CD14-positive monocyte (primary cell): ENCODE measurements around the gene TOX4. TPM values are rescaled to one million over a fixed set of nuclear protein-coding genes. Genes with fewer than 3 reads are reported as not detected.

Source experiments
- DNase-seq, 3 donors: peaks; one replicate each; pipeline ENCODE4 v3.0.0-alpha.2; 2011 to 2022
- H2AFZ ChIP-seq: 2 replicates; pipeline ENCODE4 v1.6.0; 2012; ENCODE audit warnings: mild to moderate bottlenecking, low read depth, low read length, inconsistent platforms; ENCODE audit not compliant: insufficient read depth, poor library complexity, severe bottlenecking
- H3K27ac ChIP-seq, 2 donors: 1 replicate in 1 of 2; 2 replicates in 1 of 2; pipeline ENCODE4 v1.5.1; 2012 to 2013; ENCODE audit warnings: low read length in 2 of 2, control low read depth in 1 of 2, inconsistent platforms in 1 of 2, low read depth in 1 of 2, mild to moderate bottlenecking in 1 of 2
- H3K27me3 ChIP-seq, 2 donors: one replicate each; pipeline versions ENCODE4 v1.6.0 to v1.6.1; 2011 to 2013; ENCODE audit warnings: low read length in 2 of 2; ENCODE audit not compliant: control insufficient read depth in 2 of 2, insufficient read depth in 2 of 2
- H3K36me3 ChIP-seq, 2 donors: replicated peaks in 1 of 2; 1 replicate in 1 of 2; 2 replicates in 1 of 2; pipeline versions ENCODE4 v1.5.1 to v1.6.1; 2012 to 2013; ENCODE audit warnings: low read length in 2 of 2, control low read depth in 1 of 2, inconsistent platforms in 1 of 2, mild to moderate bottlenecking in 1 of 2; ENCODE audit not compliant: insufficient read depth in 2 of 2, control insufficient read depth in 1 of 2
- H3K4me1 ChIP-seq, 2 donors: 1 replicate in 1 of 2; 2 replicates in 1 of 2; pipeline versions ENCODE4 v1.5.1 to v1.6.1; 2012 to 2013; ENCODE audit warnings: low read length in 2 of 2, control low read depth in 1 of 2, inconsistent platforms in 1 of 2, mild to moderate bottlenecking in 1 of 2, moderate library complexity in 1 of 2; ENCODE audit not compliant: insufficient read depth in 2 of 2, control insufficient read depth in 1 of 2
- H3K4me2 ChIP-seq: replicated peaks from 2 replicates; pipeline ENCODE3; 2012; ENCODE audit warnings: low read length, moderate library complexity, mild to moderate bottlenecking; ENCODE audit not compliant: poor library complexity, severe bottlenecking; ENCODE audit errors: extremely low read depth
- H3K4me3 ChIP-seq, 3 experiments: fragments of 200-600 bp in 1 of 3; sonication (generic) in 1 of 3; replicated peaks in 1 of 3; 1 replicate in 2 of 3; 2 replicates in 1 of 3; pipeline ENCODE4 v1.5.1; 2011 to 2013; ENCODE audit warnings: low read length in 3 of 3, mild to moderate bottlenecking in 3 of 3, control low read depth in 2 of 3, low read depth in 2 of 3, inconsistent platforms in 1 of 3, moderate library complexity in 1 of 3
- H3K79me2 ChIP-seq: 2 replicates; pipeline ENCODE4 v1.6.0; 2012; ENCODE audit warnings: mild to moderate bottlenecking, control low read depth, inconsistent platforms, low read length, moderate library complexity; ENCODE audit not compliant: insufficient read depth
- H3K9ac ChIP-seq: 2 replicates; pipeline ENCODE4 v1.6.0; 2017; ENCODE audit warnings: low read length, mild to moderate bottlenecking; ENCODE audit not compliant: insufficient read depth, poor library complexity, severe bottlenecking
- H3K9me3 ChIP-seq, 2 donors: replicated peaks in 1 of 2; 1 replicate in 1 of 2; 2 replicates in 1 of 2; pipeline versions ENCODE4 v1.5.1 to v1.6.1; 2012 to 2013; ENCODE audit warnings: low read length in 2 of 2, control low read depth in 1 of 2; ENCODE audit not compliant: control insufficient read depth in 1 of 2, insufficient read depth in 1 of 2
- H4K20me1 ChIP-seq: 2 replicates; pipeline ENCODE4 v1.6.0; 2012; ENCODE audit warnings: mild to moderate bottlenecking, low read length, control low read depth, moderate library complexity; ENCODE audit not compliant: insufficient read depth
- H3K27ac Mint-ChIP-seq, 7 donors: one replicate each; pipeline ENCODE4 v1.8.0; 2020; ENCODE audit warnings: mild to moderate bottlenecking in 7 of 7, mixed read lengths in 7 of 7, moderate library complexity in 6 of 7, inconsistent platforms in 2 of 7
- H3K27me3 Mint-ChIP-seq, 3 donors: one replicate each; pipeline ENCODE4 v1.8.0; 2021 to 2022; ENCODE audit warnings: low read depth in 3 of 3, mild to moderate bottlenecking in 3 of 3, mixed read lengths in 3 of 3, moderate library complexity in 3 of 3, inconsistent platforms in 1 of 3
- H3K36me3 Mint-ChIP-seq, 2 donors: one replicate each; pipeline ENCODE4 v1.8.0; 2020; ENCODE audit warnings: mixed read lengths in 2 of 2, inconsistent platforms in 1 of 2, mild to moderate bottlenecking in 1 of 2
- H3K4me1 Mint-ChIP-seq: one replicate; pipeline ENCODE4 v1.8.0; 2020; ENCODE audit warnings: mild to moderate bottlenecking, mixed read lengths
- H3K4me3 Mint-ChIP-seq, 2 donors: one replicate each; pipeline ENCODE4 v1.8.0; 2020; ENCODE audit warnings: mild to moderate bottlenecking in 2 of 2, mixed read lengths in 2 of 2, moderate library complexity in 1 of 2
- H3K9me3 Mint-ChIP-seq, 7 donors: one replicate each; pipeline ENCODE4 v1.8.0; 2020 to 2022; ENCODE audit warnings: mixed read lengths in 7 of 7, mild to moderate bottlenecking in 6 of 7, moderate library complexity in 6 of 7, inconsistent platforms in 2 of 7
- CTCF ChIP-seq: fragments of 200-600 bp; IDR thresholded peaks from one replicate; pipeline ENCODE4 v1.8.0; 2022; ENCODE audit warnings: antibody characterized with exemption, mild to moderate bottlenecking
- WGBS: methylation state at CpG from one replicate; pipeline ENCODE4 v1.1.5; 2013; ENCODE audit warnings: missing lambda C conversion rate; ENCODE audit not compliant: insufficient coverage; 5-methylcytosine and 5-hydroxymethylcytosine counted together
- intact Hi-C, 2 donors: fragments of 100-400 bp; cut with micrococcal nuclease; formaldehyde crosslinking; loops; one replicate each; pipeline versions ENCODE4 v1.15.0 to v1.15.1; 2023
- polyA plus RNA-seq, 3 donors: library from polyadenylated mRNA; depleted of rRNA in 1 of 3; unstranded in 2 of 3; stranded (reverse) in 1 of 3; fragments of 300-500 nt in 2 of 3; fragments of >200 nt in 1 of 3; fragmentation: Illumina TruSeq in 2 of 3; gene quantifications; 1 replicate in 2 of 3; 2 replicates in 1 of 3; pipeline ENCODE4 v1.2.3, GENCODE V29; 2012 to 2021

The TOX4 gene
- polyA plus RNA-seq, 3 donors, result 28.3 to 73.1 (median 68.5) TPM

DNA sequence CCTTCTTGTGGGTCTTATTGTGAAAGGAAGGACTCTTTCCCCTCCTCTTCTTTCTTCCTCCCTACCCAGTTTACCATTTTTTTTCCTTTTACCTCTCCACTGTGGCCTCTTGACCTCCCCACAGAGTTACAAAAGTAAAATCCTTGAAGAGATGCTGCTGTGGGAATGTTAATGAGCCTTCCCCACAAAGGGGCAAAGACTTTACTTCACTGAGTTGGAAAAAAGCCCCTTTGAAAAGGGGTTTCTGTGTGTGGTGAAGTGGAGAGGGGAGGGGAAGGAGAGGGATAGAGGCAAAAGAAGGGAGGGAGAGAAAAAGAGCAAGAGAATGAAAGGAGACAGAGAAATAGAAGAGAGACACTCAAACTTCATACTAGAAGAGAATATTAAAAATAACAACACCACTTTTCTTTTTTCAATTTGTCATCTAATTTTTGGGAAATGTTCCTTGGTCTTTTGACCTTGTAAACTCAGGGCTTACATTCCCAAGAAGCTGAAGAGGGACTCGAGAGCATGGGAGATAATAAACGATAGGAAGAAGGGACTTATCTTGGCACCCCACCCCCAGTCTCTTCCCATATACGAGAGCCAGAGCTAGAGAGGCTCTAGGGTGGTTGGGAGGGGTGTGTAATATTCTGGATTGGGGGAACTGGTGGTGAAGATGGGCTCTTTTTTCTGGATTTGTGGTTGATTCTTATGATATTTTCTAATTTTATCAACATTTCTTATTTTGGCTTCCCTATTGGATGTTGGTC, 62.4 kb downstream of the TOX4 start:
- no CpG with 5 or more reads among the region's 3 CpGs for WGBS
- no peak for DNase-seq
- intact Hi-C loops, result no loop called here
- Mint-ChIP-seq H3K4me1 (peaks cover 14% of the 10 kb centered on the region), H3K36me3 (no peaks in the 10 kb centered on the region), H3K27me3 (peaks cover 44 to 53% (median 45%) of the 10 kb centered on the region in 3 donors), H3K4me3 (peak overlapping the region in 1 of 2 donors; percentile 29), H3K27ac (peak overlapping the region in 1 of 7 donors; percentile 9), H3K9me3 (peaks cover 0 to 7% (median 0%) of the 10 kb centered on the region in 7 donors)
- Histone ChIP-seq H2AFZ (no peak overlapping the region), H3K27ac (no peak overlapping the region), H4K20me1 (no peaks in the 10 kb centered on the region), H3K4me3 (no peak overlapping the region), H3K27me3 (peaks cover 51% of the 10 kb centered on the region in 2 donors), H3K9me3 (peaks cover 0 to 17% of the 10 kb centered on the region in 2 donors), H3K9ac (no peak overlapping the region), H3K79me2 (no peaks in the 10 kb centered on the region), H3K4me1 (no peaks in the 10 kb centered on the region), H3K4me2 (no peak overlapping the region), H3K36me3 (no peaks in the 10 kb centered on the region)
- TF ChIP-seq CTCF, result no peak

DNA sequence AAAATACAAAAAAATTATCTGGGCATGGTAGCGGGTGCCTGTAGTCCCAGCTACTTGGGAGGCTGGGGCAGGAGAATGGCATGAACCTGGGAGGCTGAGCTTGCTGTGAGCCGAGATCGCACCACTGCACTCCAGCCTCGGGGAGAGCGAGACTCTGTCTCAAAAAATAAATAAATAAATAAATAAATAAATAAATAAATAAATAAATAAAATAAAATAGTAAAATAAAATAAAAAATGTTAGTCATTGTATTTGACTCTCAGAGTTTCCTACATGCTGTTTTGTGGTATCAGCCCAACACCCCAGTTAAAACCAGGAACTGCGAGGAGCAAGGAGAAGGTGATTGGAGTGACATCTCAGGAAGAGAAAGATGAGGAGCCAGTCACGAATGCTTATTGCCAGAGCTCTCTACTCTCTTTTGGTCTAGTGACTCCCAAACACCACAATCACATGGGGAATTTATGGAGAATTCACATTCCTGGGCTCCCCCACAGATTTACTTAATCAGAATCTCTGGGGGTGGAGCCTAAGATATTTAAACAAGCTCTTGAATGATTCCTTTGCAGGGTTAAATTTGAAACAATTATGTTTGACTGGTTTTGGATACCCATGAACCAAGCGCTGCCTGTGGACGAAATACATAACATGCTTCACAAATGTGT, 64.5 kb downstream of the TOX4 start:
- H2AFZ ChIP-seq, result no peak overlapping the region
- intact Hi-C loops, result no loop called here

More for the DNA sequence above, 64.5 kb downstream of the TOX4 start:
- Mint-ChIP-seq H3K27ac (no peak overlapping the region), H3K4me1 (peaks cover 5% of the 10 kb centered on the region), H3K9me3 (peaks cover 0 to 8% (median 0%) of the 10 kb centered on the region in 7 donors), H3K36me3 (no peaks in the 10 kb centered on the region), H3K4me3 (no peak overlapping the region), H3K27me3 (peaks cover 24 to 33% (median 30%) of the 10 kb centered on the region in 3 donors)
- DNase-seq, result no peak
- Histone ChIP-seq H4K20me1 (no peaks in the 10 kb centered on the region), H3K4me2 (no peak overlapping the region), H3K79me2 (no peaks in the 10 kb centered on the region), H3K27me3 (peaks cover 29 to 30% of the 10 kb centered on the region in 2 donors), H3K9me3 (peaks cover 0 to under 1% of the 10 kb centered on the region in 2 donors), H3K27ac (no peak overlapping the region), H3K36me3 (no peaks in the 10 kb centered on the region), H3K9ac (no peak overlapping the region), H3K4me3 (no peak overlapping the region), H3K4me1 (no peaks in the 10 kb centered on the region)
- no peak for TF ChIP-seq CTCF
- WGBS, result 94% methylated on average over 2 of the region's 9 CpGs
